IMR-90 (cell line): Measurements from ENCODE around the gene SP140L. TPM values are rescaled to one million over a fixed set of nuclear protein-coding genes. Genes with fewer than 3 reads are reported as not detected.

ENCODE experiments used
- polyA plus RNA-seq, 3 experiments: library from polyadenylated mRNA; depleted of rRNA; stranded (reverse); fragments of >200 nt; gene quantifications; 2 replicates each; pipeline ENCODE4 v1.2.3, GENCODE V29; 2012; ENCODE audit warnings: low replicate concordance in 1 of 3
- total RNA-seq: library from RNA; depleted of rRNA; stranded (reverse); fragments of >200 nt; gene quantifications from 2 replicates; pipeline ENCODE4 v1.2.3, GENCODE V29; 2012; rRNA removed

Gene SP140L
- total and polyA plus RNA-seq, 2 of the 4 experiments (the other 2 are of a cell fraction), result 5.4 to 11.2 TPM

Other genes with a start within 250 kb of the SP140L start
- gene SP110, start 107.2 kb upstream of the SP140L start, total RNA-seq, result 9.3 and 11.1 TPM in 2 replicates
- 9.0 and 10.2 TPM in 2 replicates for gene SP110, start 107.2 kb upstream of the SP140L start, polyA plus RNA-seq (2012; rRNA removed)
- gene SP140, start 101.5 kb upstream of the SP140L start, total RNA-seq, result 1.1 and 1.4 TPM in 2 replicates
- gene SP140, start 101.5 kb upstream of the SP140L start, polyA plus RNA-seq (2012; rRNA removed), result 1.1 and 1.4 TPM in 2 replicates
- 69.0 and 82.5 TPM in 2 replicates for gene SP100, start 89.0 kb downstream of the SP140L start, total RNA-seq
- gene SP100, start 89.0 kb downstream of the SP140L start, polyA plus RNA-seq (2012; rRNA removed), result 42.5 and 50.6 TPM in 2 replicates